ENCODE measurements around the gene DNAJC12. TPM values are rescaled to one million over a fixed set of nuclear protein-coding genes. Genes with fewer than 3 reads are reported as not detected.
"Not testable (repeated sequence)": the region's sequence is repeated elsewhere in the genome, so short reads cannot be mapped to it uniquely, and the experiment has no call there.

The DNAJC12 gene
- total RNA-seq, 1 donor from 2014 or later, result 8.6 TPM

DNA sequence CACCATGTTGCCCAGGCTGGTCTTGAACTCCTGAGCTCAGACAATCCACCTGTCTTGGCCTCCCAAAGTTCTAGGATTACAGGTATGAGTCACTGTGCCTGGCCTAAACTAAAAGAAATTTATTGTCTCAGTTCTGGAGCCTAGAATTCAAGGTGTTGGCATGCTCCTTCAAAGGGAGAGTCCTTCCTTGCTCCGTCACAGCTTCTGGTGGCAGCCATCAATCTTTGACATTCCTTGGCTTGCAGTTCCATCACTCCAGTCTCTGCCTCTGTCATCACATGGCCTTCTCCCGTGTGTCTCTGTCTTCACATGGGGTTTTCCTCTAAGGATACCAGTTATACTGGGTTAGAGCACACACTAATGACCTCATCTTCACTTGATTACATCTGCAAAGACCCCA, 55.5 kb downstream of the DNAJC12 start:
- no peak for DNase-seq (ENCODE audit: low spot score in 2 of 2, unreplicated experiment in 2 of 2)
- TF ChIP-seq, protein P1, sequence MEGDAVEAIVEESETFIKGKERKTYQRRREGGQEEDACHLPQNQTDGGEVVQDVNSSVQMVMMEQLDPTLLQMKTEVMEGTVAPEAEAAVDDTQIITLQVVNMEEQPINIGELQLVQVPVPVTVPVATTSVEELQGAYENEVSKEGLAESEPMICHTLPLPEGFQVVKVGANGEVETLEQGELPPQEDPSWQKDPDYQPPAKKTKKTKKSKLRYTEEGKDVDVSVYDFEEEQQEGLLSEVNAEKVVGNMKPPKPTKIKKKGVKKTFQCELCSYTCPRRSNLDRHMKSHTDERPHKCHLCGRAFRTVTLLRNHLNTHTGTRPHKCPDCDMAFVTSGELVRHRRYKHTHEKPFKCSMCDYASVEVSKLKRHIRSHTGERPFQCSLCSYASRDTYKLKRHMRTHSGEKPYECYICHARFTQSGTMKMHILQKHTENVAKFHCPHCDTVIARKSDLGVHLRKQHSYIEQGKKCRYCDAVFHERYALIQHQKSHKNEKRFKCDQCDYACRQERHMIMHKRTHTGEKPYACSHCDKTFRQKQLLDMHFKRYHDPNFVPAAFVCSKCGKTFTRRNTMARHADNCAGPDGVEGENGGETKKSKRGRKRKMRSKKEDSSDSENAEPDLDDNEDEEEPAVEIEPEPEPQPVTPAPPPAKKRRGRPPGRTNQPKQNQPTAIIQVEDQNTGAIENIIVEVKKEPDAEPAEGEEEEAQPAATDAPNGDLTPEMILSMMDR (IDR thresholded peaks at IDR 0.05; ENCODE audit: unreplicated experiment), result no peak
- no peak overlapping the region for H3K4me3 Mint-ChIP-seq
- no peak overlapping the region for H3K27ac Mint-ChIP-seq
- H3K36me3 Mint-ChIP-seq, result no peaks in the 10 kb centered on the region
- H3K4me1 Mint-ChIP-seq, result peaks cover 12% of the 10 kb centered on the region
- H3K27me3 Mint-ChIP-seq (ENCODE audit: low read depth), result no peaks in the 10 kb centered on the region
- H3K9me3 Mint-ChIP-seq, result no peaks in the 10 kb centered on the region

DNA sequence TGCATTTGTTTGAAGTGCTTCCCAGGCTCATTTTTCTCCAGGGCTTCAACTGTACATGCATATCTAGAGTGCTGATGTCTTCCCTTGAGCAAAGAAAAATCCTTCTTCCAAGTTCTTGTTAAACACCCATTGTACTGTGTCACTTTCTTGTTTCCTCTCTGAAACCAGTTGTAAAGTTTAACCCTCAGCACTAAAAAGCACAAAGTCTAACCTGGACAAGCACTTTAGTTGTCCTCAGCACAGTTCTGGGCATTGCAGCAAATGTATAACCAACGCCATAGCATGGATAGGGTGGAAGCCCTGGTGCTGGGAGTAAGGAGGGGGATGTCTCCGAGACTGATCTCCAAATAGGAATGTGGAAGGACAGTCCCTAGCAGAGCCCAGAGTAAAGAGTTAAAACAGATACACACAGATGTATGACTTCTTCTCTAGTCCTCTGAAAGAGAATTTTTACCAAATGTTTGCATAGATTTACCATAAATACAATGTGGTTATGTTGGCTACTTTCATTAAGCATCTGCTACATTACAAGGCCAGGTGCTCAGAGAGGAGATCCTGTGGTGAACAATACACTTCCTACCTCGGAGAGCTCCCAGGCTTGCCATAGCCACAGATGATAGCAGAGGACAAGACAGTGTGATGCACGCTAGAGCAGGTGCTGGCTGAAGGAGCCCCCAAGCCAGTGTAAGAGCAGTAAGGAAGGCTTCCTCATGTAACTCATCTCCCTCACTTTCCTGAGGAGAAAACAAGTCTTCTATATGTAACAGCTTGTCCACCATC, 57.0 kb downstream of the DNAJC12 start:
- Mint-ChIP-seq H3K27ac (no peak overlapping the region), H3K27me3 (ENCODE audit: low read depth) (no peaks in the 10 kb centered on the region), H3K9me3 (no peaks in the 10 kb centered on the region), H3K4me1 (peaks cover 12% of the 10 kb centered on the region), H3K4me3 (no peak overlapping the region), H3K36me3 (no peaks in the 10 kb centered on the region)
- TF ChIP-seq, protein P1 (IDR thresholded peaks at IDR 0.05; ENCODE audit: unreplicated experiment), result no peak
- no peak for DNase-seq (ENCODE audit: low spot score in 2 of 2, unreplicated experiment in 2 of 2)

DNA sequence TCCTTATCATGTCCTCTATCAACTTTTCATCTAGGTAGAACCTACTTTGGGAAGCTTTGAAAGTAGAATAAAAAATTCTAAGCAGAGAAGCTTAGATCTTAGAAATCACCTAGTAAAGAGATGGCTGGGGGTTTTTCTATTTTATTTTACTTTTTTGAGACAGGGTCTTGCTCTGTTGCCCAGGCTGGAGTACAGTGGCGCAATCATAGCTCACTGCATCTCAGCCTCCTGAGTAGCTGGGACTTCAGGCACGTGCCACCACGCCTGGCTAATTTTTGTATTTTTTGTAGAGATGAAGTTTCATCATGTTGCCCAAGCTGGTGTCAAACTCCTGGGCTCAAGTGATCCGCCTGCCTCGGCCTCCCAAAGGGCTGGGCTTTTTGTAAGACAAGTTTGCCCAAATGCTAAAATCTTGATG, 57.8 kb downstream of the DNAJC12 start:
- peaks cover 12% of the 10 kb centered on the region for H3K4me1 Mint-ChIP-seq
- H3K36me3 Mint-ChIP-seq; H3K27me3 Mint-ChIP-seq (ENCODE audit: low read depth); DNase-seq (ENCODE audit: low spot score in 2 of 2, unreplicated experiment in 2 of 2); H3K27ac Mint-ChIP-seq; H3K9me3 Mint-ChIP-seq; H3K4me3 Mint-ChIP-seq: not testable (repeated sequence)

DNA sequence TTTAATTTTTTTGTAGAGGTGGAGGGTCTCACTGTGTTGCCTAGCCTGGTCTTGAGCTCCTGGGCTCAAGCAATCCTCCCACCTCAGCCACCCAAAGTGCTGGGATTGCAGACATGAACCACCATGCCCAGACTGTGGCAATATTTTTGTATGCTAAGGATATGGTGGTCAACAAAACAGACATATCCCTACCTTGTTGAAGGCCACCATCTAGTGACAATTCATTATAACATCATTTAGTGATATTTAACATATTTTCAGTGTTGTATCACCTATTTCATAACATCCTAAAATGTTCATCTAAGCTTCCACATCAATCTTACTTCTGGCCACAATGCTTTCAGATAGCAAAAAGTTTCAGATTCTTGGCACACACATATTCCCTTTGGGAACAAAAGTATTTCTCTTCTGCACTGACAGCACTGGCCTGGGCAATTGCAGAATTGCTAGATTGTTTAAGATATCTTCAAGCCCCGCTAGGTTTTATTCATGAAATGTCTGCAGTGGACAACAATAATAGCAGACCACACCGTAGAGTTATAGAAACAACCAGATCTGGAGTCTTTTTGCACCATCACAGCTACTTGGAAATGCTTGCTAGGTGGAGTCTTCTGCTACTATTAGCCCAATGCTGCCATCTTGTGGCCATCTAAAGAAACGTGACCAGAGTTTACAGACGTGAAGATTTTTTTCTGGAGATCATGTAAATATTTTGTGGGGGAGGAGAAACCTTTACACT, 58.4 kb downstream of the DNAJC12 start:
- no peaks in the 10 kb centered on the region for H3K36me3 Mint-ChIP-seq
- peaks cover 12% of the 10 kb centered on the region for H3K4me1 Mint-ChIP-seq
- no peak overlapping the region for H3K27ac Mint-ChIP-seq
- DNase-seq (ENCODE audit: low spot score in 2 of 2, unreplicated experiment in 2 of 2), result peak; percentile 36 to 63
- TF ChIP-seq, protein P1 (IDR thresholded peaks at IDR 0.05; ENCODE audit: unreplicated experiment), result peak; percentile 82
- H3K27me3 Mint-ChIP-seq (ENCODE audit: low read depth), result no peaks in the 10 kb centered on the region
- no peaks in the 10 kb centered on the region for H3K9me3 Mint-ChIP-seq
- H3K4me3 Mint-ChIP-seq, result no peak overlapping the region

DNA sequence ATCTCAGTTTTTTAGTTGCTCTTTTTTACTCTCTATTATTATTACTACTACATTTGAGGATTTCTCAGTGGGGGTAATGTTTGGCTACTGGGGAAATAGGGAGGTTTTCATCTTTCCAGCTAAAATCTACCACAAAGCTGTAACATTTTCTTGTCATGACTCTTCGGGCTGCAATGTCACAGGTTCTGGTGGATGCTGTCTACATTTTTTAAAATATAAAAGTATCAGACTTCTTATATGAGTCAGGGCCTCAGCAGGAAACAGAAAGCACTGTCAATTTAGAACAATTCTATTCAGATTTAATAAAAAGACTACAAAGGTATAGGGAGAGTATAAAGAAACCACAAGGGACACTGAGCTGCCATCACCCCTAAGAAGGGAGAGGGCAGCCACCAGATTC, 61.6 kb downstream of the DNAJC12 start:
- no peak for DNase-seq (ENCODE audit: low spot score in 2 of 2, unreplicated experiment in 2 of 2)
- H3K4me1 Mint-ChIP-seq, result peaks cover 18% of the 10 kb centered on the region
- no peak overlapping the region for H3K4me3 Mint-ChIP-seq
- H3K27me3 Mint-ChIP-seq (ENCODE audit: low read depth), result no peaks in the 10 kb centered on the region
- TF ChIP-seq, protein P1 (IDR thresholded peaks at IDR 0.05; ENCODE audit: unreplicated experiment), result no peak
- H3K36me3 Mint-ChIP-seq, result no peaks in the 10 kb centered on the region
- no peak overlapping the region for H3K27ac Mint-ChIP-seq
- no peaks in the 10 kb centered on the region for H3K9me3 Mint-ChIP-seq

DNA sequence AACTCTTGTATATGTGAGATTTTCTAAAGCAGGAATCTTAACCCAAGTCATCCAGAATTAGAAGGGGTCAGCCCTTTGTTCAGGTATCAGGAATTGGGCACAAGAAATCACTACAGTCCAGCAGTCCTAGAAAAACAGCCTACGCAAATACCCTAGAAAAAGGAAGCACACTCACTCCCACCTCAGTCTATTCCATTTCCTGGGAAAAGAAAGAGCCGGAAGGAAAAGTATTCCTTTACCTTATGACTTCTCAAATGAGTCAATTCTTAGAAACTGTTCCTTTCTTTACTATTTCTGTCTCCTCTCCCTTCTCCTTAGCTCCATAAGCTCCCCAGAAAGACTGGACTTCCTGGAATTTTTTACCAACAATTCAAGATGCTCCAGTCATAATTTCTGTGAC, 62.7 kb downstream of the DNAJC12 start:
- Mint-ChIP-seq H3K4me3 (no peak overlapping the region), H3K36me3 (no peaks in the 10 kb centered on the region), H3K27me3 (ENCODE audit: low read depth) (no peaks in the 10 kb centered on the region), H3K27ac (no peak overlapping the region), H3K9me3 (no peaks in the 10 kb centered on the region), H3K4me1 (peaks cover 17% of the 10 kb centered on the region)
- no peak for DNase-seq (ENCODE audit: low spot score in 2 of 2, unreplicated experiment in 2 of 2)
- TF ChIP-seq, protein P1 (IDR thresholded peaks at IDR 0.05; ENCODE audit: unreplicated experiment), result no peak

Data from mesothelial cell of epicardium (in vitro differentiated cells).